IMR-90 (cell line): ENCODE data around the gene PAN3. TPM values are rescaled to one million over a fixed set of nuclear protein-coding genes. Genes with fewer than 3 reads are reported as not detected.
A peak's percentile ranks its signal among the peaks of the same experiment; 100 is the strongest.

Experiments
- ATAC-seq: fragments of 200-7000 bp; cut with Tn5 transposase; 2 replicates; pipeline ENCODE4 v1.9.1; 2020; ENCODE audit warnings: low read depth, mild to moderate bottlenecking, moderate library complexity
- BruUV-seq: library from RNA; stranded (reverse); fragments of 400-500 nt; replicated peaks from 2 replicates; lab custom pipeline; 2021; lab: Mats Ljungman, UMichigan
- CTCF ChIA-PET: fragments of 300-600 bp; formaldehyde crosslinking; extraction: SDS; loops from one replicate; lab custom pipeline; 2021; ENCODE audit warnings: antibody characterized with exemption; lab: Yijun Ruan, JAX
- POLR2A ChIA-PET: fragments of 300-600 bp; sonication (Branson Sonifier 250); formaldehyde crosslinking; loops from one replicate; lab custom pipeline; 2022; ENCODE audit warnings: antibody characterized with exemption; ENCODE audit not compliant: unreplicated experiment; lab: Charles Lee
- DNase-seq: peaks from one replicate; pipeline ENCODE4 v3.0.0; 2013
- H2AFZ ChIP-seq: replicated peaks from 2 replicates; pipeline ENCODE3; 2013; ENCODE audit warnings: low read length, mild to moderate bottlenecking; ENCODE audit not compliant: poor library complexity
- H2AK5ac ChIP-seq: 2 replicates; pipeline ENCODE4 v1.6.1; 2013; ENCODE audit warnings: low read depth, low read length, inconsistent platforms
- H2AK9ac ChIP-seq: replicated peaks from 2 replicates; pipeline ENCODE3; 2013; ENCODE audit warnings: mild to moderate bottlenecking, low read depth, low read length, moderate library complexity; ENCODE audit not compliant: poor library complexity
- H2BK120ac ChIP-seq: 2 replicates; pipeline ENCODE4 v1.6.1; 2013; ENCODE audit warnings: low read depth, low read length, inconsistent platforms
- H2BK15ac ChIP-seq: 3 replicates; pipeline ENCODE4 v1.6.1; 2013; ENCODE audit warnings: low read depth, low read length, inconsistent platforms
- H2BK20ac ChIP-seq: 2 replicates; pipeline ENCODE4 v1.6.1; 2013; ENCODE audit warnings: low read depth, mild to moderate bottlenecking, inconsistent platforms, low read length, moderate library complexity
- H2BK5ac ChIP-seq: 2 replicates; pipeline ENCODE4 v1.6.1; 2013; ENCODE audit warnings: mild to moderate bottlenecking, low read depth, low read length, inconsistent platforms; ENCODE audit not compliant: poor library complexity, severe bottlenecking
- H3K14ac ChIP-seq: replicated peaks from 2 replicates; pipeline ENCODE4 v1.6.1; 2013; ENCODE audit warnings: low read depth, low read length, inconsistent platforms
- H3K18ac ChIP-seq: 2 replicates; pipeline ENCODE4 v1.6.1; 2013; ENCODE audit warnings: low read depth, low read length, control low read depth
- H3K23ac ChIP-seq: 2 replicates; pipeline ENCODE4 v1.6.1; 2013; ENCODE audit warnings: low read depth, low read length, inconsistent platforms
- H3K27ac ChIP-seq: 2 replicates; pipeline ENCODE4 v1.5.1; 2013; ENCODE audit warnings: mild to moderate bottlenecking, control low read depth, low read length; ENCODE audit not compliant: insufficient read depth
- H3K27me3 ChIP-seq: 2 replicates; pipeline ENCODE4 v1.6.1; 2013; ENCODE audit warnings: low read length; ENCODE audit not compliant: control insufficient read depth, insufficient read depth
- H3K36me3 ChIP-seq: 2 replicates; pipeline ENCODE4 v1.6.1; 2013; ENCODE audit warnings: low read length, mixed read lengths; ENCODE audit not compliant: control insufficient read depth, insufficient read depth
- H3K4ac ChIP-seq: 2 replicates; pipeline ENCODE4 v1.6.1; 2013; ENCODE audit warnings: low read depth, low read length, inconsistent platforms
- H3K4me1 ChIP-seq: 2 replicates; pipeline ENCODE4 v1.6.1; 2013; ENCODE audit warnings: low read length, mixed read lengths; ENCODE audit not compliant: control insufficient read depth, insufficient read depth
- H3K4me2 ChIP-seq: 2 replicates; pipeline ENCODE4 v1.6.1; 2013; ENCODE audit warnings: low read depth, mild to moderate bottlenecking, control low read depth, low read length, moderate library complexity
- H3K4me3 ChIP-seq: 2 replicates; pipeline ENCODE4 v1.5.1; 2013; ENCODE audit warnings: low read depth, mild to moderate bottlenecking, control low read depth, low read length, moderate library complexity; ENCODE audit not compliant: insufficient read depth
- H3K56ac ChIP-seq: 2 replicates; pipeline ENCODE4 v1.6.1; 2013; ENCODE audit warnings: low read length, inconsistent platforms; ENCODE audit not compliant: insufficient read depth; ENCODE audit errors: extremely low read depth
- H3K79me1 ChIP-seq, 2 experiments: 2 replicates each; pipeline ENCODE4 v1.6.1; 2013; ENCODE audit warnings: low read length in 2 of 2, inconsistent platforms in 1 of 2, low read depth in 1 of 2
- H3K9ac ChIP-seq: 2 replicates; pipeline ENCODE4 v1.6.1; 2013; ENCODE audit warnings: low read depth, low read length, control low read depth
- H3K9me1 ChIP-seq: 2 replicates; pipeline ENCODE4 v1.6.1; 2013; ENCODE audit warnings: low read length, inconsistent platforms; ENCODE audit not compliant: insufficient read depth
- H3K9me3 ChIP-seq: 2 replicates; pipeline ENCODE4 v1.6.1; 2013; ENCODE audit warnings: low read length; ENCODE audit not compliant: control insufficient read depth, insufficient read depth
- H4K20me1 ChIP-seq: 2 replicates; pipeline ENCODE4 v1.6.1; 2013; ENCODE audit warnings: low read length, inconsistent platforms; ENCODE audit not compliant: insufficient read depth
- H4K5ac ChIP-seq: 2 replicates; pipeline ENCODE4 v1.6.1; 2013; ENCODE audit warnings: mild to moderate bottlenecking, low read depth, low read length, control low read depth
- H4K8ac ChIP-seq, 2 experiments: 2 replicates each; pipeline ENCODE4 v1.6.1; 2013; ENCODE audit warnings: low read depth in 2 of 2, low read length in 2 of 2, control low read depth in 1 of 2, inconsistent platforms in 1 of 2
- H4K91ac ChIP-seq: 2 replicates; pipeline ENCODE4 v1.6.1; 2013; ENCODE audit warnings: low read depth, low read length, inconsistent platforms; ENCODE audit not compliant: insufficient read depth
- BHLHE40 ChIP-seq: fragments of 150-350 bp; IDR thresholded peaks from 2 replicates; pipeline ENCODE4 v1.6.1; 2016; ENCODE audit warnings: mild to moderate bottlenecking, low read depth, low read length
- CEBPB ChIP-seq: IDR thresholded peaks from 2 replicates; pipeline ENCODE4 v1.6.1; 2012; ENCODE audit warnings: low read depth, low read length, improper control_type of control experiment
- CHD1 ChIP-seq: IDR thresholded peaks from 2 replicates; pipeline ENCODE4 v1.6.1; 2012; ENCODE audit warnings: low read depth, low read length, improper control_type of control experiment
- CTCF ChIP-seq: conservative IDR thresholded peaks from 2 replicates; pipeline ENCODE4 v1.5.1; 2012; ENCODE audit warnings: mild to moderate bottlenecking, low read depth, low read length, improper control_type of control experiment
- ELK1 ChIP-seq: fragments of 150-350 bp; IDR thresholded peaks from 2 replicates; pipeline ENCODE4 v1.6.1; 2016; ENCODE audit warnings: low read depth, mild to moderate bottlenecking, low read length, moderate library complexity, borderline replicate concordance
- FOS ChIP-seq: fragments of 150-350 bp; IDR thresholded peaks from 2 replicates; pipeline ENCODE4 v1.6.1; 2016; ENCODE audit warnings: low read depth, low read length
- MAFK ChIP-seq: IDR thresholded peaks from 2 replicates; pipeline ENCODE4 v1.6.1; 2012; ENCODE audit warnings: low read depth, low read length, improper control_type of control experiment
- MAZ ChIP-seq: IDR thresholded peaks from 2 replicates; pipeline ENCODE4 v1.6.1; 2012; ENCODE audit warnings: low read depth, mild to moderate bottlenecking, low read length, improper control_type of control experiment, moderate library complexity, borderline replicate concordance
- MXI1 ChIP-seq: IDR thresholded peaks from 2 replicates; pipeline ENCODE4 v1.6.1; 2012; ENCODE audit warnings: low read depth, mild to moderate bottlenecking, low read length, moderate library complexity, borderline replicate concordance
- NFE2L2 ChIP-seq: fragments of 150-350 bp; IDR thresholded peaks from 2 replicates; pipeline ENCODE4 v1.6.1; 2016; ENCODE audit warnings: low read depth, mild to moderate bottlenecking, low read length
- POLR2A ChIP-seq: IDR thresholded peaks from 2 replicates; pipeline ENCODE4 v1.6.1; 2012; ENCODE audit warnings: mild to moderate bottlenecking, low read depth, low read length
- RAD21 ChIP-seq: IDR thresholded peaks from 2 replicates; pipeline ENCODE4 v1.6.1; 2012; ENCODE audit warnings: low read length, improper control_type of control experiment
- RCOR1 ChIP-seq: IDR thresholded peaks from 2 replicates; pipeline ENCODE4 v1.6.1; 2012; ENCODE audit warnings: mild to moderate bottlenecking, low read length, improper control_type of control experiment; ENCODE audit not compliant: insufficient replicate concordance
- RFX5 ChIP-seq: IDR thresholded peaks from 2 replicates; pipeline ENCODE4 v1.8.0; 2012; ENCODE audit warnings: low read depth, mild to moderate bottlenecking, low read length, moderate library complexity
- SMC3 ChIP-seq: fragments of 150-350 bp; IDR thresholded peaks from 2 replicates; pipeline ENCODE4 v1.6.1; 2016; ENCODE audit warnings: low read depth, mild to moderate bottlenecking, antibody characterized with exemption, low read length, moderate library complexity
- USF2 ChIP-seq: fragments of 150-350 bp; IDR thresholded peaks from 2 replicates; pipeline ENCODE4 v1.6.1; 2017; ENCODE audit warnings: mild to moderate bottlenecking, antibody characterized with exemption, low read length, low read depth
- dilution Hi-C: fragments of 300-500 bp; cut with HindIII; formaldehyde crosslinking; loops from one replicate; pipeline ENCODE4 v1.14.3; 2018; ENCODE audit warnings: low sequenced_read_pairs; ENCODE audit not compliant: unreplicated experiment
- in situ Hi-C: fragments of 300-500 bp; cut with MboI; formaldehyde crosslinking; loops from 3 replicates; pipeline ENCODE4 v1.14.3; 2019; ENCODE audit warnings: low sequenced_read_pairs, inconsistent platforms, mixed read lengths
- intact Hi-C: fragments of 100-400 bp; cut with micrococcal nuclease; formaldehyde crosslinking; loops from 2 replicates; pipeline ENCODE4 v1.10.0; 2022
- polyA plus RNA-seq, 3 experiments: library from polyadenylated mRNA; depleted of rRNA; stranded (reverse); fragments of >200 nt; gene quantifications; 2 replicates each; pipeline ENCODE4 v1.2.3, GENCODE V29; 2012; ENCODE audit warnings: low replicate concordance in 1 of 3
- total RNA-seq: library from RNA; depleted of rRNA; stranded (reverse); fragments of >200 nt; gene quantifications from 2 replicates; pipeline ENCODE4 v1.2.3, GENCODE V29; 2012

Gene PAN3
- total and polyA plus RNA-seq, 2 of the 4 experiments (the other 2 are of a cell fraction) = 6.6 to 15.1 TPM

GRCh38 chr13:28179974-28180373 lies 41.6 kb downstream of the PAN3 start:
- Histone ChIP-seq H3K4me2 (no peak overlapping the region), H3K56ac (no peak overlapping the region), H3K18ac (no peak overlapping the region), H3K23ac (no peak overlapping the region), H3K27ac (no peak overlapping the region), H2AK5ac (no peak overlapping the region), H4K8ac (no peak overlapping the region), H3K9me1 (peaks cover 4% of the 10 kb centered on the region; the same call in 1 of the 2 replicates), H3K9me3 (no peaks in the 10 kb centered on the region), H2BK5ac (no peak overlapping the region), H3K9ac (no peak overlapping the region), H4K91ac (no peak overlapping the region), H2AK9ac (no peak overlapping the region), H3K27me3 (no peaks in the 10 kb centered on the region), H3K4ac (no peak overlapping the region), H3K4me1 (no peaks in the 10 kb centered on the region), H3K4me3 (no peak overlapping the region), H2AFZ (no peak overlapping the region), H3K79me1 (peaks cover 12 to 33% of the 10 kb centered on the region in 2 experiments), H4K5ac (no peak overlapping the region), H2BK20ac (no peak overlapping the region), H4K20me1 (no peaks in the 10 kb centered on the region), H3K36me3 (0 out of 2 replicates have a peak, but pooled peaks cover 1% of the 10 kb centered on the region), H2BK120ac (no peak overlapping the region), H2BK15ac (no peak overlapping the region), H3K14ac (no peak overlapping the region)
- TF ChIP-seq CHD1 (no peak), FOS (no peak), RFX5 (no peak), SMC3 (no peak), RCOR1 (no peak), MXI1 (no peak), CTCF (no peak), ELK1 (no peak), POLR2A (no peak), RAD21 (no peak), MAZ (no peak), BHLHE40 (no peak), NFE2L2 (no peak), CEBPB (no peak), USF2 (no peak), MAFK (no peak)
- intact Hi-C loops (loop anchor here (5.0 kb wide), 1 partner anchor 38 kb away; no protein-coding TSS in a partner anchor), dilution Hi-C loops (no loop called here), in situ Hi-C loops (no loop called here)
- ChIA-PET POLR2A (no interaction called here), CTCF (interaction anchor here (0.7 kb wide), 1 partner anchor 1698 kb away, joined by 4 read pairs; no protein-coding TSS in a partner anchor)
- no TSS peak for BruUV-seq
- ATAC-seq = no peak
- DNase-seq = peak; percentile 2
